HL-60 (cell line): ENCODE measurements around the gene ZBTB2.

Experiments
- GABPA ChIP-seq: IDR thresholded peaks from 2 replicates; pipeline ENCODE4 v1.6.1; 2012; ENCODE audit warnings: low read depth
- POLR2AphosphoS5 ChIP-seq: IDR thresholded peaks from 2 replicates; pipeline ENCODE4 v1.6.1; 2012; ENCODE audit warnings: low read depth
- SPI1 ChIP-seq: IDR thresholded peaks from 2 replicates; pipeline ENCODE4 v1.6.1; 2012; ENCODE audit warnings: low read depth, mild to moderate bottlenecking, borderline replicate concordance
- TF ChIP-seq, protein P1 (sequence below): IDR thresholded peaks from one replicate; pipeline ENCODE4 v1.5.1; 2011; ENCODE audit warnings: low read length, control low read depth, inconsistent platforms; ENCODE audit not compliant: insufficient read depth

GRCh38 chr6:151341476-151342195 is 49.7 kb downstream of the ZBTB2 start:
- TF ChIP-seq POLR2AphosphoS5 (no peak), GABPA (no peak), SPI1 (no peak)
- TF ChIP-seq, protein P1, sequence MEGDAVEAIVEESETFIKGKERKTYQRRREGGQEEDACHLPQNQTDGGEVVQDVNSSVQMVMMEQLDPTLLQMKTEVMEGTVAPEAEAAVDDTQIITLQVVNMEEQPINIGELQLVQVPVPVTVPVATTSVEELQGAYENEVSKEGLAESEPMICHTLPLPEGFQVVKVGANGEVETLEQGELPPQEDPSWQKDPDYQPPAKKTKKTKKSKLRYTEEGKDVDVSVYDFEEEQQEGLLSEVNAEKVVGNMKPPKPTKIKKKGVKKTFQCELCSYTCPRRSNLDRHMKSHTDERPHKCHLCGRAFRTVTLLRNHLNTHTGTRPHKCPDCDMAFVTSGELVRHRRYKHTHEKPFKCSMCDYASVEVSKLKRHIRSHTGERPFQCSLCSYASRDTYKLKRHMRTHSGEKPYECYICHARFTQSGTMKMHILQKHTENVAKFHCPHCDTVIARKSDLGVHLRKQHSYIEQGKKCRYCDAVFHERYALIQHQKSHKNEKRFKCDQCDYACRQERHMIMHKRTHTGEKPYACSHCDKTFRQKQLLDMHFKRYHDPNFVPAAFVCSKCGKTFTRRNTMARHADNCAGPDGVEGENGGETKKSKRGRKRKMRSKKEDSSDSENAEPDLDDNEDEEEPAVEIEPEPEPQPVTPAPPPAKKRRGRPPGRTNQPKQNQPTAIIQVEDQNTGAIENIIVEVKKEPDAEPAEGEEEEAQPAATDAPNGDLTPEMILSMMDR: no peak
